ENCODE data around the gene PTPRN2.
"Not testable (repeated sequence)": the region's sequence is repeated elsewhere in the genome, so short reads cannot be mapped to it uniquely, and the experiment has no call there.

Gene PTPRN2

GRCh38 chr7:158508802-158509385 lies 78.7 kb downstream of the PTPRN2 start:
- no peak for DNase-seq

GRCh38 chr7:158508321-158508720 lies 79.3 kb downstream of the PTPRN2 start:
- DNase-seq: not testable (repeated sequence)

GRCh38 chr7:158507917-158508316 lies 79.7 kb downstream of the PTPRN2 start:
- DNase-seq: no peak

- DNase-seq: not testable (repeated sequence)
These were observed 80.4 kb downstream of the PTPRN2 start for GRCh38 chr7:158507175-158507574.

- no peak for DNase-seq
These were observed 81.0 kb downstream of the PTPRN2 start for GRCh38 chr7:158506626-158507025.

GRCh38 chr7:158505683-158506082 lies 81.9 kb downstream of the PTPRN2 start:
- no peak for DNase-seq

- DNase-seq: no peak
These were observed 85.4 kb downstream of the PTPRN2 start for GRCh38 chr7:158502068-158502750.

- DNase-seq: no peak
These were observed 86.1 kb downstream of the PTPRN2 start for GRCh38 chr7:158501393-158502067.

- DNase-seq: no peak
These were observed 87.0 kb downstream of the PTPRN2 start for GRCh38 chr7:158500651-158501052.

- DNase-seq: no peak
These were observed 88.6 kb downstream of the PTPRN2 start for GRCh38 chr7:158499082-158499455.

GRCh38 chr7:158498443-158499081 lies 89.1 kb downstream of the PTPRN2 start:
- no peak for DNase-seq

- no peak for DNase-seq
These were observed 90.0 kb downstream of the PTPRN2 start for GRCh38 chr7:158497627-158498026.

- DNase-seq: no peak
These were observed 91.8 kb downstream of the PTPRN2 start for GRCh38 chr7:158495786-158496185.

- no peak for DNase-seq
These were observed 92.4 kb downstream of the PTPRN2 start for GRCh38 chr7:158495216-158495615.

GRCh38 chr7:158494643-158495042 lies 93.0 kb downstream of the PTPRN2 start:
- no peak for DNase-seq

- DNase-seq: no peak
These were observed 93.4 kb downstream of the PTPRN2 start for GRCh38 chr7:158494162-158494586.

- DNase-seq: no peak
These were observed 95.3 kb downstream of the PTPRN2 start for GRCh38 chr7:158492367-158492764.

- DNase-seq: no peak
These were observed 96.5 kb downstream of the PTPRN2 start for GRCh38 chr7:158491094-158491493.

- DNase-seq: no peak
These were observed 97.3 kb downstream of the PTPRN2 start for GRCh38 chr7:158490171-158490782.

GRCh38 chr7:158489462-158490155 lies 98.0 kb downstream of the PTPRN2 start:
- no peak for DNase-seq

GRCh38 chr7:158488181-158488971 lies 99.2 kb downstream of the PTPRN2 start:
- DNase-seq: no peak

Measured in inflammatory macrophage (primary cell).